SK-N-SH (cell line): ENCODE data around the gene RNF113B. TPM values are rescaled to one million over a fixed set of nuclear protein-coding genes. Genes with fewer than 3 reads are reported as not detected.

Source experiments
- CTCF ChIA-PET: fragments of 300-600, 350-600 bp; formaldehyde crosslinking; extraction: SDS; loops from one replicate; lab custom pipeline; 2021; lab: Yijun Ruan, JAX
- POLR2A ChIA-PET: fragments of 350-600 bp; sonication (Branson Sonifier 250); formaldehyde crosslinking; extraction: SDS; loops from one replicate; lab custom pipeline; 2020; ENCODE audit warnings: antibody characterized with exemption, inconsistent platforms; lab: Yijun Ruan, JAX
- DNase-seq: peaks from one replicate; pipeline ENCODE4 v3.0.0; 2012
- H2AFZ ChIP-seq: fragments of 200-600 bp; sonication (generic); 2 replicates; pipeline ENCODE4 v1.8.1; 2016; ENCODE audit warnings: antibody characterized with exemption, mild to moderate bottlenecking, low read depth
- H3F3A ChIP-seq: fragments of 200-600 bp; sonication (generic); replicated peaks from 2 replicates; pipeline ENCODE3; 2016; ENCODE audit warnings: antibody characterized with exemption, mild to moderate bottlenecking; ENCODE audit not compliant: insufficient read depth
- H3K27ac ChIP-seq, 2 experiments: fragments of 200-500 bp in 1 of 2; fragments of 200-600 bp in 1 of 2; sonication (Bioruptor generic) in 1 of 2; sonication (generic), shearing (Covaris generic) in 1 of 2; 2 replicates each; pipeline versions ENCODE4 v1.5.1 to v1.6.1; 2014 to 2016; ENCODE audit warnings: low read depth in 2 of 2, inconsistent platforms in 1 of 2, low read length in 1 of 2, mild to moderate bottlenecking in 1 of 2, mixed read lengths in 1 of 2
- H3K27me3 ChIP-seq: fragments of 200-600 bp; sonication (generic), shearing (Covaris generic); 2 replicates; pipeline ENCODE4 v1.6.1; 2016; ENCODE audit warnings: mixed run types; ENCODE audit not compliant: insufficient read depth
- H3K36me3 ChIP-seq, 2 experiments: fragments of 200-500 bp in 1 of 2; fragments of 200-600 bp in 1 of 2; sonication (Bioruptor generic) in 1 of 2; sonication (generic) in 1 of 2; replicated peaks in 1 of 2; 2 replicates each; pipeline versions ENCODE3 to v1.5.1; 2014 to 2016; ENCODE audit warnings: low read length in 1 of 2, mild to moderate bottlenecking in 1 of 2; ENCODE audit not compliant: insufficient read depth in 2 of 2, control insufficient read depth in 1 of 2
- H3K4me1 ChIP-seq, 2 experiments: fragments of 200-500 bp in 1 of 2; fragments of 200-600 bp in 1 of 2; sonication (Bioruptor generic) in 1 of 2; sonication (generic), shearing (Covaris generic) in 1 of 2; 2 replicates each; pipeline versions ENCODE4 v1.5.1 to v1.6.1; 2014 to 2016; ENCODE audit warnings: low read depth in 1 of 2, low read length in 1 of 2, mixed run types in 1 of 2; ENCODE audit not compliant: insufficient read depth in 2 of 2, control insufficient read depth in 1 of 2
- H3K4me2 ChIP-seq: fragments of 200-600 bp; sonication (generic), shearing (Covaris generic); 2 replicates; pipeline ENCODE4 v1.6.1; 2017; ENCODE audit warnings: mixed run types
- H3K4me3 ChIP-seq, 2 experiments: fragments of 200-500 bp in 1 of 2; fragments of 200-600 bp in 1 of 2; sonication (Bioruptor generic) in 1 of 2; sonication (generic), shearing (Covaris generic) in 1 of 2; 2 replicates each; pipeline versions ENCODE4 v1.5.1 to v1.8.1; 2014 to 2016; ENCODE audit warnings: low read depth in 2 of 2, inconsistent platforms in 1 of 2, low read length in 1 of 2, mild to moderate bottlenecking in 1 of 2, mixed read lengths in 1 of 2, moderate library complexity in 1 of 2
- H3K79me2 ChIP-seq: fragments of 200-600 bp; sonication (generic); 2 replicates; pipeline ENCODE4 v1.8.1; 2017; ENCODE audit warnings: mild to moderate bottlenecking; ENCODE audit not compliant: insufficient read depth
- H3K9ac ChIP-seq: fragments of 200-600 bp; sonication (generic); 2 replicates; pipeline ENCODE4 v1.6.1; 2017; ENCODE audit warnings: mixed run types
- H3K9me2 ChIP-seq: fragments of 200-600 bp; sonication (generic); 2 replicates; pipeline ENCODE4 v1.6.1; 2017; ENCODE audit warnings: mixed run types
- H3K9me3 ChIP-seq: fragments of 200-600 bp; sonication (generic); 2 replicates; pipeline ENCODE4 v1.6.1; 2017; ENCODE audit warnings: mixed run types, mild to moderate bottlenecking, moderate library complexity
- H4K20me1 ChIP-seq: fragments of 200-600 bp; sonication (generic); 2 replicates; pipeline ENCODE4 v1.6.1; 2017; ENCODE audit warnings: mild to moderate bottlenecking, mixed run types; ENCODE audit not compliant: insufficient read depth
- CHD2 ChIP-seq: fragments of 150-350 bp; IDR thresholded peaks from 2 replicates; pipeline ENCODE4 v1.6.1; 2018; ENCODE audit warnings: low read length; ENCODE audit not compliant: partially characterized antibody
- CTCF ChIP-seq: fragments of 200-600 bp; sonication (generic); IDR thresholded peaks from 2 replicates; pipeline ENCODE4 v1.6.1; 2017; ENCODE audit warnings: antibody characterized with exemption, mild to moderate bottlenecking, moderate library complexity
- EZH2phosphoT487 ChIP-seq: fragments of 200-600 bp; sonication (generic); IDR thresholded peaks from 2 replicates; pipeline ENCODE4 v1.6.1; 2017; ENCODE audit warnings: low read depth, mixed run types, mild to moderate bottlenecking, antibody characterized with exemption, moderate library complexity, borderline replicate concordance
- FOSL2 ChIP-seq: IDR thresholded peaks from 2 replicates; pipeline ENCODE4 v1.4.0; 2012; ENCODE audit warnings: low read depth, mild to moderate bottlenecking, moderate library complexity, borderline replicate concordance
- GABPA ChIP-seq: IDR thresholded peaks from 2 replicates; pipeline ENCODE4 v1.4.0; 2012; ENCODE audit warnings: low read depth, mild to moderate bottlenecking
- GATA2 ChIP-seq: sonication (generic); formaldehyde crosslinking; IDR thresholded peaks from 2 replicates; pipeline ENCODE4 v1.5.0; 2020; ENCODE audit warnings: mild to moderate bottlenecking, missing genetic modification reagents
- JUND ChIP-seq: IDR thresholded peaks from 2 replicates; pipeline ENCODE4 v1.4.0; 2012
- MAX ChIP-seq: IDR thresholded peaks from 2 replicates; pipeline ENCODE4 v1.4.0; 2012; ENCODE audit warnings: low read depth
- MEF2A ChIP-seq: IDR thresholded peaks from 2 replicates; pipeline ENCODE4 v1.4.0; 2012; ENCODE audit warnings: low read depth, borderline replicate concordance
- MXI1 ChIP-seq: IDR thresholded peaks from 2 replicates; pipeline ENCODE4 v1.6.1; 2012; ENCODE audit warnings: mild to moderate bottlenecking, low read depth, low read length, improper control_type of control experiment
- NRF1 ChIP-seq: IDR thresholded peaks from 2 replicates; pipeline ENCODE4 v1.6.1; 2012; ENCODE audit warnings: low read depth, mild to moderate bottlenecking, low read length
- POLR2AphosphoS5 ChIP-seq: IDR thresholded peaks from 2 replicates; pipeline ENCODE4 v1.6.1; 2012; ENCODE audit warnings: low read depth, low read length
- RCOR1 ChIP-seq: fragments of 150-350 bp; IDR thresholded peaks from 2 replicates; pipeline ENCODE4 v1.6.1; 2017; ENCODE audit warnings: antibody characterized with exemption, low read length
- REST ChIP-seq: IDR thresholded peaks from 2 replicates; pipeline ENCODE4 v1.6.1; 2012; ENCODE audit warnings: mild to moderate bottlenecking, low read depth, low read length, moderate library complexity
- RFX5 ChIP-seq: IDR thresholded peaks from 2 replicates; pipeline ENCODE4 v1.6.1; 2012; ENCODE audit warnings: mild to moderate bottlenecking, improper control_type of control experiment, low read length
- SIN3A ChIP-seq: IDR thresholded peaks from 2 replicates; pipeline ENCODE4 v1.6.1; 2012; ENCODE audit warnings: low read depth, mild to moderate bottlenecking, low read length, moderate library complexity, borderline replicate concordance
- SMC3 ChIP-seq: IDR thresholded peaks from 2 replicates; pipeline ENCODE4 v1.6.1; 2012; ENCODE audit warnings: low read depth, low read length, improper control_type of control experiment
- TAF1 ChIP-seq: IDR thresholded peaks from 2 replicates; pipeline ENCODE4 v1.6.1; 2012; ENCODE audit warnings: low read depth, mild to moderate bottlenecking, low read length, moderate library complexity, borderline replicate concordance
- TEAD4 ChIP-seq: IDR thresholded peaks from 2 replicates; pipeline ENCODE4 v1.4.0; 2012; ENCODE audit warnings: mild to moderate bottlenecking, borderline replicate concordance; ENCODE audit not compliant: insufficient read depth
- USF1 ChIP-seq: IDR thresholded peaks from 2 replicates; pipeline ENCODE4 v1.4.0; 2012; ENCODE audit warnings: low read depth, borderline replicate concordance
- YY1 ChIP-seq: IDR thresholded peaks from 2 replicates; pipeline ENCODE4 v1.4.0; 2012; ENCODE audit warnings: low read depth, mild to moderate bottlenecking
- ZBTB33 ChIP-seq: IDR thresholded peaks from 2 replicates; pipeline ENCODE4 v1.4.0; 2012; ENCODE audit warnings: low read depth, borderline replicate concordance
- WGBS: methylation state at CpG from one replicate; pipeline ENCODE4 v1.1.6; 2017; ENCODE audit warnings: low lambda C conversion rate; 5-methylcytosine and 5-hydroxymethylcytosine counted together
- polyA plus RNA-seq, 3 experiments: library from polyadenylated mRNA; depleted of rRNA; stranded (reverse); fragments of >200 nt; gene quantifications; 2 replicates each; pipeline ENCODE4 v1.2.3, GENCODE V29; 2012

RNF113B gene
- polyA plus RNA-seq, 1 of the 3 experiments (the other 2 are of a cell fraction): not detected

GRCh38 chr13:98171900-98172589, 5.0 kb downstream of the RNF113B start (continued):
- TF ChIP-seq CHD2 (peak; percentile 91), CTCF (no peak), YY1 (no peak), TAF1 (no peak), GABPA (no peak), MAX (no peak), JUND (no peak), SIN3A (no peak), GATA2 (CRISPR knock-in tag) (peak; percentile 100), FOSL2 (no peak)

- Histone ChIP-seq H3K9me3 (no peaks in the 10 kb centered on the region), H3K27ac (no peak overlapping the region), H3K4me1 (peaks cover 28 to 31% of the 10 kb centered on the region in 2 experiments), H3K4me2 (no peak overlapping the region), H3K9ac (no peak overlapping the region), H3K79me2 (peaks cover 76% of the 10 kb centered on the region; the same call in 1 of the 2 replicates), H3K27me3 (no peaks in the 10 kb centered on the region), H4K20me1 (no peaks in the 10 kb centered on the region; the same call in 1 of the 2 replicates), H3K9me2 (no peaks in the 10 kb centered on the region), H2AFZ (no peak overlapping the region), H3K4me3 (no peak overlapping the region), H3F3A (peaks cover 7% of the 10 kb centered on the region), H3K36me3 (no peaks in the 10 kb centered on the region)
- 96% methylated on average over 3 of the region's 3 CpGs for WGBS
- CTCF ChIA-PET: interaction anchor here (0.5 to 1.6 kb wide), 4 partner anchors 14 to 515 kb away, joined by 3 read pairs; no protein-coding TSS in a partner anchor
- no peak for DNase-seq
- POLR2A ChIA-PET: no interaction called here
- TF ChIP-seq POLR2AphosphoS5 (no peak), MAX (no peak), EZH2phosphoT487 (no peak), NRF1 (no peak), CHD2 (no peak), USF1 (no peak), ZBTB33 (no peak), JUND (no peak), REST (no peak), SMC3 (no peak), TEAD4 (no peak), RFX5 (no peak), SIN3A (no peak), YY1 (no peak), MXI1 (no peak), RCOR1 (no peak), MEF2A (no peak)
Observed at GRCh38 chr13:98169331-98169730, 7.7 kb downstream of the RNF113B start.
